GM18505 (cell line): ENCODE results near the gene RPGRIP1L.
A peak's percentile ranks its signal among the peaks of the same experiment; 100 is the strongest.

Experiments
- ATAC-seq: cut with Tn5 transposase; IDR thresholded peaks from one replicate; pipeline ENCODE4 v1.9.1; 2021; ENCODE audit not compliant: unreplicated experiment
- POLR2A ChIP-seq: IDR thresholded peaks from 4 replicates; pipeline ENCODE4 v1.6.1; 2011; ENCODE audit warnings: borderline replicate concordance; ENCODE audit not compliant: insufficient read depth, insufficient read length; ENCODE audit errors: extremely low read depth

RPGRIP1L gene

GRCh38 chr16:53561101-53561888 lies 142.4 kb downstream of the RPGRIP1L start:
- no peak for TF ChIP-seq POLR2A
- ATAC-seq = no peak

- TF ChIP-seq POLR2A = no peak
- no peak for ATAC-seq
Measured at GRCh38 chr16:53559270-53559951, 144.2 kb downstream of the RPGRIP1L start.

GRCh38 chr16:53558710-53559109 lies 144.9 kb downstream of the RPGRIP1L start:
- no peak for ATAC-seq
- TF ChIP-seq POLR2A = no peak

GRCh38 chr16:53556521-53556920 lies 147.1 kb downstream of the RPGRIP1L start:
- no peak for TF ChIP-seq POLR2A

GRCh38 chr16:53549970-53550690 lies 153.5 kb downstream of the RPGRIP1L start:
- no peak for TF ChIP-seq POLR2A
- peak; percentile 73 for ATAC-seq

More at GRCh38 chr16:53556521-53556920, 147.1 kb downstream of the RPGRIP1L start:
- no peak for ATAC-seq
